SKM-1 treated with dmso at 0.1 percent for 144 hours (cell line): ENCODE data around the gene HMGA1.

ENCODE experiments used
- DNase-seq: peaks from one replicate; lab custom pipeline; 2025; ENCODE audit not compliant: unreplicated experiment; lab: John Stamatoyannopoulos, UW

Gene HMGA1

GRCh38 chr6:34288581-34288980, 51.9 kb downstream of the HMGA1 start:
- DNase-seq, result no peak

- DNase-seq, result no peak
These were observed 52.5 kb downstream of the HMGA1 start for GRCh38 chr6:34289137-34289536.

GRCh38 chr6:34292954-34293353, 56.3 kb downstream of the HMGA1 start:
- no peak for DNase-seq

- no peak for DNase-seq
These were observed 59.0 kb downstream of the HMGA1 start for GRCh38 chr6:34295721-34296120.
